Measurements from ENCODE around the gene SOX3. TPM values are rescaled to one million over a fixed set of nuclear protein-coding genes. Genes with fewer than 3 reads are reported as not detected.

Gene SOX3
- not detected for total RNA-seq
- total RNA-seq (2013) = not detected
- total RNA-seq = 0 to 0.06 (median 0) reads per million in 29 experiments

GRCh38 chrX:140504371-140505324 lies at the start of gene SOX3:
Gene SOX3, minus strand, starts transcription at chrX:140505069. Its CDS starts 9 bp downstream, at chrX:140505060.
- Histone ChIP-seq H3K4me1 (ENCODE audit: control insufficient read depth in 1 of 2, extremely low read depth in 1 of 2, insufficient read depth in 2 of 2, low read length in 2 of 2) (peaks cover 2 to 4% of the 10 kb centered on the region in 2 experiments), H3K4me3 (ENCODE audit: control insufficient read depth in 1 of 2, extremely low read depth in 1 of 2, low read length in 1 of 2) (no peak within 1 kb of the TSS), H3K27me3 (replicated peaks in 1 of 2; ENCODE audit: control insufficient read depth in 2 of 2, extremely low read depth in 1 of 2, insufficient read depth in 2 of 2, low read length in 1 of 2) (peaks cover 9 to 74% of the 10 kb centered on the region in 2 experiments), H3K9me3 (no peaks in the 10 kb centered on the region), H3K27ac (ENCODE audit: low read length) (no peak within 1 kb of the TSS), H3K36me3 (ENCODE audit: control insufficient read depth in 2 of 2, extremely low read depth in 1 of 2, insufficient read depth in 1 of 2, low read length in 1 of 2) (no peaks in the 10 kb centered on the region)
- Mint-ChIP-seq H3K27ac (no peak within 1 kb of the TSS), H3K27me3 (peaks cover 44 to 66% of the 10 kb centered on the region in 2 donors), H3K36me3 (no peaks in the 10 kb centered on the region), H3K9me3 (no peaks in the 10 kb centered on the region), H3K4me3 (peak within 1 kb of the TSS in 1 of 3 donors; percentile 37), H3K4me1 (peaks cover 0 to 10% (median 6%) of the 10 kb centered on the region in 3 donors)
- DNase-seq = no peak
- ChIA-PET POLR2A (no interaction called here), CTCF (no interaction called here)
- ATAC-seq (replicated peaks in 1 of 4) = no peak
- WGBS (ENCODE audit: insufficient coverage) = 9% methylated on average over 72 of the region's 87 CpGs

DNA sequence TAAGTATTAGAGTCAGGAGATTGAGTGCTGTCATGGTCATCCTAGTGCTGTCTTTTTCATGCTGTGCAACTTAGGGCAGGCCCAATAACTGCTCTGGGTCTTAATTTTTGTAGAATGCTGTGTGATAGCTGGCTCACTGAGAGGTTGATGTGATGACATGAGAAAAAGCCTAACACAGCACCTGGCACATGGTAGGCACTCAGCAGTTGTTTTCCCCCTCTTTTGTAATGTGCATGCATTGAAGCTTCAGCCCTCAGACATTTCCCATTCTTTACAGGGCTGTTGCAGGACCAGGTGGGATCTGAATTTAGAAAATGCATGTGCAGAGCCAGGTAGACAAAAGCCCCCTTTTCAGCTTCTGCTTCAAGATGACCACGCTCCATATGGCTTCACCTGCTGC lies 44.1 kb upstream of the SOX3 start:
- no peaks in the 10 kb centered on the region for H3K9me3 ChIP-seq
- DNase-seq = no peak
- peaks cover 0 to 45% of the 10 kb centered on the region in 2 donors for H3K27me3 Mint-ChIP-seq
- no peaks in the 10 kb centered on the region for H3K36me3 Mint-ChIP-seq
- WGBS (ENCODE audit: insufficient coverage) = no CpG with 5 or more reads among the region's 1 CpG
- no peaks in the 10 kb centered on the region for H3K4me1 ChIP-seq (ENCODE audit: control insufficient read depth in 1 of 2, extremely low read depth in 1 of 2, insufficient read depth in 2 of 2, low read length in 2 of 2)
- H3K4me3 Mint-ChIP-seq = no peak overlapping the region
- H3K27ac ChIP-seq (ENCODE audit: low read length) = no peak overlapping the region
- ATAC-seq (replicated peaks in 1 of 4) = no peak
- CTCF ChIA-PET = no interaction called here
- no peaks in the 10 kb centered on the region for H3K27me3 ChIP-seq (replicated peaks in 1 of 2; ENCODE audit: control insufficient read depth in 2 of 2, extremely low read depth in 1 of 2, insufficient read depth in 2 of 2, low read length in 1 of 2)
- H3K36me3 ChIP-seq (ENCODE audit: control insufficient read depth in 2 of 2, extremely low read depth in 1 of 2, insufficient read depth in 1 of 2, low read length in 1 of 2) = no peaks in the 10 kb centered on the region
- POLR2A ChIA-PET = no interaction called here
- H3K4me3 ChIP-seq (ENCODE audit: control insufficient read depth in 1 of 2, extremely low read depth in 1 of 2, low read length in 1 of 2) = no peak overlapping the region
- H3K27ac Mint-ChIP-seq = no peak overlapping the region
- H3K9me3 Mint-ChIP-seq = no peaks in the 10 kb centered on the region
- H3K4me1 Mint-ChIP-seq = no peaks in the 10 kb centered on the region

DNA sequence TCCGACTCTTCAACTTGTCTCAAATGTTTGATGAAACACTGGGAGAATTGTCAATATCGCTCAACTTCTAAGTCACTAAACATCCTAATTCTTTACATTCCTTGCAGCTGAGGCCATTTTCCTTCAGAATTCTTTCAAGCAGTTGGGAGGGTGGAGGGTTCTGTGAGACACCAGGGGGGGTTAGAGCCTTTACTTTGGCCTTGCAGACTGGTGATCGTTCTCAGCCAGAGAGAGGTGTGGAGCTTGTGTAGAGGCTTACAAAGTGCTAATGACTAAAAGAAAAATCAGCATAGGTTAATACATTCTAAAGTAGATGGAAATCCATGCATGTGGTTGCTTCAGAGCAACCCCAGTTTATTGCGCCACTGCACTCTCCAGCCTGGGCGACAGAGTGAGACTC lies 21.3 kb upstream of the SOX3 start:
- Histone ChIP-seq H3K4me3 (ENCODE audit: control insufficient read depth in 1 of 2, extremely low read depth in 1 of 2, low read length in 1 of 2) (no peak overlapping the region), H3K27me3 (replicated peaks in 1 of 2; ENCODE audit: control insufficient read depth in 2 of 2, extremely low read depth in 1 of 2, insufficient read depth in 2 of 2, low read length in 1 of 2) (no peaks in the 10 kb centered on the region), H3K9me3 (no peaks in the 10 kb centered on the region), H3K36me3 (ENCODE audit: control insufficient read depth in 2 of 2, extremely low read depth in 1 of 2, insufficient read depth in 1 of 2, low read length in 1 of 2) (no peaks in the 10 kb centered on the region), H3K27ac (ENCODE audit: low read length) (no peak overlapping the region), H3K4me1 (ENCODE audit: control insufficient read depth in 1 of 2, extremely low read depth in 1 of 2, insufficient read depth in 2 of 2, low read length in 2 of 2) (no peaks in the 10 kb centered on the region)
- no peak for DNase-seq
- Mint-ChIP-seq H3K27ac (no peak overlapping the region), H3K4me3 (no peak overlapping the region), H3K36me3 (no peaks in the 10 kb centered on the region), H3K27me3 (peaks cover 0 to 45% of the 10 kb centered on the region in 2 donors), H3K4me1 (no peaks in the 10 kb centered on the region), H3K9me3 (no peaks in the 10 kb centered on the region)
- no CpG with 5 or more reads among the region's 5 CpGs for WGBS (ENCODE audit: insufficient coverage)
- no peak for ATAC-seq (replicated peaks in 1 of 4)
- POLR2A ChIA-PET = no interaction called here
- CTCF ChIA-PET = no interaction called here

DNA sequence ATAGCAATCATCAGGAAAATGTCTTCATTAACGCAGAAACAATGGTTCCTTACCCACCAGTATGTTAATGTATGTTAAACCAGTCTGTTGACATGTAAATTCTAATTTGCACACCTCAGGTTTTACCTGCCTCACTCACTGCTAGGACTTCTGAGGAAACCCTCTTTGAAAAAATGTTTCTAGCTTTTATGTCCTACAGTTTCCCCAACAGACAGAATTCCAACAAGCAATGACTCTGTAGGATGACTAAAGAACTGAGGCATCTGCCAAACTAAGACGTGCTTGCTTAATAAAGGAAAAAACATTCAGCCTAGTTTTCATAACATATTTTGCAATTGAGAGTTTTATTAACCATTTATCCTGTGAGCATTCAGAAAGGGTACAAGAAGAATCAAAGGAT lies 20.6 kb upstream of the SOX3 start:
- ChIA-PET CTCF (no interaction called here), POLR2A (no interaction called here)
- Mint-ChIP-seq H3K36me3 (no peaks in the 10 kb centered on the region), H3K4me3 (no peak overlapping the region), H3K27ac (no peak overlapping the region), H3K9me3 (no peaks in the 10 kb centered on the region), H3K27me3 (peaks cover 0 to 41% of the 10 kb centered on the region in 2 donors), H3K4me1 (no peaks in the 10 kb centered on the region)
- Histone ChIP-seq H3K4me1 (ENCODE audit: control insufficient read depth in 1 of 2, extremely low read depth in 1 of 2, insufficient read depth in 2 of 2, low read length in 2 of 2) (no peaks in the 10 kb centered on the region), H3K9me3 (no peaks in the 10 kb centered on the region), H3K27me3 (replicated peaks in 1 of 2; ENCODE audit: control insufficient read depth in 2 of 2, extremely low read depth in 1 of 2, insufficient read depth in 2 of 2, low read length in 1 of 2) (no peaks in the 10 kb centered on the region), H3K36me3 (ENCODE audit: control insufficient read depth in 2 of 2, extremely low read depth in 1 of 2, insufficient read depth in 1 of 2, low read length in 1 of 2) (no peaks in the 10 kb centered on the region), H3K4me3 (ENCODE audit: control insufficient read depth in 1 of 2, extremely low read depth in 1 of 2, low read length in 1 of 2) (no peak overlapping the region), H3K27ac (ENCODE audit: low read length) (no peak overlapping the region)
- ATAC-seq (replicated peaks in 1 of 4) = no peak
- no CpG with 5 or more reads among the region's 2 CpGs for WGBS (ENCODE audit: insufficient coverage)
- no peak for DNase-seq

- H3K4me3 Mint-ChIP-seq = no peak overlapping the region
- no peak overlapping the region for H3K27ac Mint-ChIP-seq
- no peak for DNase-seq
- H3K36me3 ChIP-seq (ENCODE audit: control insufficient read depth in 2 of 2, extremely low read depth in 1 of 2, insufficient read depth in 1 of 2, low read length in 1 of 2) = no peaks in the 10 kb centered on the region
- H3K9me3 Mint-ChIP-seq = no peaks in the 10 kb centered on the region
- no peaks in the 10 kb centered on the region for H3K4me1 ChIP-seq (ENCODE audit: control insufficient read depth in 1 of 2, extremely low read depth in 1 of 2, insufficient read depth in 2 of 2, low read length in 2 of 2)
- no peaks in the 10 kb centered on the region for H3K36me3 Mint-ChIP-seq
- peaks cover 0 to 41% of the 10 kb centered on the region in 2 donors for H3K27me3 Mint-ChIP-seq
- no peak for ATAC-seq (replicated peaks in 1 of 4)
- no peak overlapping the region for H3K4me3 ChIP-seq (ENCODE audit: control insufficient read depth in 1 of 2, extremely low read depth in 1 of 2, low read length in 1 of 2)
- H3K9me3 ChIP-seq = no peaks in the 10 kb centered on the region
- no peaks in the 10 kb centered on the region for H3K27me3 ChIP-seq (replicated peaks in 1 of 2; ENCODE audit: control insufficient read depth in 2 of 2, extremely low read depth in 1 of 2, insufficient read depth in 2 of 2, low read length in 1 of 2)
- no peaks in the 10 kb centered on the region for H3K4me1 Mint-ChIP-seq
- no CpG with 5 or more reads among the region's 2 CpGs for WGBS (ENCODE audit: insufficient coverage)
- POLR2A ChIA-PET = no interaction called here
- H3K27ac ChIP-seq (ENCODE audit: low read length) = no peak overlapping the region
- CTCF ChIA-PET = no interaction called here
Measured at GRCh38 chrX:140524556-140524955, 19.7 kb upstream of the SOX3 start.

DNA sequence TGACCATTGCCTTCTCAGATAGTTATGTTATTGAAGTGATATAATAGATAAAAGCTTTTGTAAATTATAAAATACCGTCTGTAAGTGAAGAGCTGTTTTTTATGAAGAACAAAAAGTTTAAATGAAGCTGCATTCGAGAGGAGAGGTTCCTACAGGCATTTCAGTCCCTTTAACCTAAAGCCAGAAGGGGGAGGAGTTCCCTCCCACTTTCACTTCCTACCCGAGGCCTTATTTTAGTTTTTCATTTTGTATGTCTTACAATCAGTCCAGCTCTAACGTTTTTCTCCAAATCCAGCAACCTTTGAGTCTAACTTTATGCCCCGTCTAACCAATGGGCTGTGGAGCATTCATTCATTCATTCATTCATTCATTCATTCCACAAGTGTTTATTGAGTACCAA lies 16.5 kb upstream of the SOX3 start:
- CTCF ChIA-PET = no interaction called here
- Mint-ChIP-seq H3K4me1 (no peaks in the 10 kb centered on the region), H3K27ac (no peak overlapping the region), H3K4me3 (no peak overlapping the region), H3K27me3 (peaks cover 0 to 40% of the 10 kb centered on the region in 2 donors), H3K9me3 (no peaks in the 10 kb centered on the region), H3K36me3 (no peaks in the 10 kb centered on the region)
- H3K4me1 ChIP-seq (ENCODE audit: control insufficient read depth in 1 of 2, extremely low read depth in 1 of 2, insufficient read depth in 2 of 2, low read length in 2 of 2) = no peaks in the 10 kb centered on the region
- WGBS (ENCODE audit: insufficient coverage) = no CpG with 5 or more reads among the region's 5 CpGs
- no peaks in the 10 kb centered on the region for H3K9me3 ChIP-seq
- no peaks in the 10 kb centered on the region for H3K27me3 ChIP-seq (replicated peaks in 1 of 2; ENCODE audit: control insufficient read depth in 2 of 2, extremely low read depth in 1 of 2, insufficient read depth in 2 of 2, low read length in 1 of 2)
- H3K36me3 ChIP-seq (ENCODE audit: control insufficient read depth in 2 of 2, extremely low read depth in 1 of 2, insufficient read depth in 1 of 2, low read length in 1 of 2) = no peaks in the 10 kb centered on the region
- no peak overlapping the region for H3K27ac ChIP-seq (ENCODE audit: low read length)
- H3K4me3 ChIP-seq (ENCODE audit: control insufficient read depth in 1 of 2, extremely low read depth in 1 of 2, low read length in 1 of 2) = no peak overlapping the region
- DNase-seq (no peak), ATAC-seq (replicated peaks in 1 of 4) (no peak)
- POLR2A ChIA-PET = no interaction called here

Data from T-cell (primary cell).